ENCODE data around the gene DIS3L2. TPM values are rescaled to one million over a fixed set of nuclear protein-coding genes. Genes with fewer than 3 reads are reported as not detected.

The DIS3L2 gene
- 10 to 100 TPM; 21.6 to 30.2 TPM for total RNA-seq

- ATAC-seq (replicated peaks) = peak; percentile 96
- peak within 1 kb of the TSS; percentile 93 for H3K4me3 Mint-ChIP-seq
- H3K4me1 Mint-ChIP-seq = peaks cover 31% of the 10 kb centered on the region
- peaks cover under 1% of the 10 kb centered on the region for H3K27me3 Mint-ChIP-seq
- H3K9me3 Mint-ChIP-seq = no peaks in the 10 kb centered on the region
- peak within 1 kb of the TSS; percentile 91 for H3K27ac Mint-ChIP-seq
- H3K36me3 Mint-ChIP-seq (ENCODE audit: low read depth) = no peaks in the 10 kb centered on the region
Measured at GRCh38 chr2:231961349-231962166, at the start of gene DIS3L2. DIS3L2 (plus strand) TSS chr2:231961713; CDS start chr2:232014928, 53,215 bp downstream.

GRCh38 chr2:231914077-231914690 is 47.3 kb upstream of the DIS3L2 start:
- H3K4me3 Mint-ChIP-seq = no peak overlapping the region
- no peaks in the 10 kb centered on the region for H3K36me3 Mint-ChIP-seq (ENCODE audit: low read depth)
- H3K27ac Mint-ChIP-seq = no peak overlapping the region
- ATAC-seq (replicated peaks) = no peak
- no peaks in the 10 kb centered on the region for H3K27me3 Mint-ChIP-seq
- no peaks in the 10 kb centered on the region for H3K4me1 Mint-ChIP-seq
- no peaks in the 10 kb centered on the region for H3K9me3 Mint-ChIP-seq

GRCh38 chr2:231917280-231918066 is 44.0 kb upstream of the DIS3L2 start:
- H3K36me3 Mint-ChIP-seq (ENCODE audit: low read depth) = no peaks in the 10 kb centered on the region
- peaks cover 5% of the 10 kb centered on the region for H3K27me3 Mint-ChIP-seq
- H3K27ac Mint-ChIP-seq = no peak overlapping the region
- no peaks in the 10 kb centered on the region for H3K4me1 Mint-ChIP-seq
- H3K4me3 Mint-ChIP-seq = no peak overlapping the region
- peak; percentile 34 for ATAC-seq (replicated peaks)
- no peaks in the 10 kb centered on the region for H3K9me3 Mint-ChIP-seq

GRCh38 chr2:231918501-231919330 is 42.8 kb upstream of the DIS3L2 start:
- Mint-ChIP-seq H3K36me3 (ENCODE audit: low read depth) (no peaks in the 10 kb centered on the region), H3K27ac (no peak overlapping the region), H3K4me3 (no peak overlapping the region), H3K9me3 (no peaks in the 10 kb centered on the region), H3K4me1 (no peaks in the 10 kb centered on the region), H3K27me3 (peaks cover 10% of the 10 kb centered on the region)
- no peak for ATAC-seq (replicated peaks)

- no peaks in the 10 kb centered on the region for H3K9me3 Mint-ChIP-seq
- H3K27ac Mint-ChIP-seq = no peak overlapping the region
- peaks cover 17% of the 10 kb centered on the region for H3K27me3 Mint-ChIP-seq
- peaks cover 4% of the 10 kb centered on the region for H3K4me1 Mint-ChIP-seq
- H3K36me3 Mint-ChIP-seq (ENCODE audit: low read depth) = no peaks in the 10 kb centered on the region
- no peak for ATAC-seq (replicated peaks)
- H3K4me3 Mint-ChIP-seq = no peak overlapping the region
Measured at GRCh38 chr2:231919341-231920035, 42.0 kb upstream of the DIS3L2 start.

- ATAC-seq (replicated peaks) = no peak
- H3K9me3 Mint-ChIP-seq = no peaks in the 10 kb centered on the region
- no peaks in the 10 kb centered on the region for H3K36me3 Mint-ChIP-seq (ENCODE audit: low read depth)
- peaks cover 7% of the 10 kb centered on the region for H3K4me1 Mint-ChIP-seq
- no peak overlapping the region for H3K4me3 Mint-ChIP-seq
- no peak overlapping the region for H3K27ac Mint-ChIP-seq
- peaks cover 22% of the 10 kb centered on the region for H3K27me3 Mint-ChIP-seq
Measured at GRCh38 chr2:231920366-231920765, 41.1 kb upstream of the DIS3L2 start.

GRCh38 chr2:231920795-231921194 is 40.7 kb upstream of the DIS3L2 start:
- Mint-ChIP-seq H3K36me3 (ENCODE audit: low read depth) (no peaks in the 10 kb centered on the region), H3K27me3 (peaks cover 22% of the 10 kb centered on the region), H3K4me3 (no peak overlapping the region), H3K27ac (no peak overlapping the region), H3K4me1 (peaks cover 7% of the 10 kb centered on the region), H3K9me3 (no peaks in the 10 kb centered on the region)
- ATAC-seq (replicated peaks) = no peak

- peaks cover 7% of the 10 kb centered on the region for H3K4me1 Mint-ChIP-seq
- H3K36me3 Mint-ChIP-seq (ENCODE audit: low read depth) = no peaks in the 10 kb centered on the region
- no peak overlapping the region for H3K4me3 Mint-ChIP-seq
- H3K27me3 Mint-ChIP-seq = peaks cover 33% of the 10 kb centered on the region
- ATAC-seq (replicated peaks) = no peak
- H3K9me3 Mint-ChIP-seq = no peaks in the 10 kb centered on the region
- no peak overlapping the region for H3K27ac Mint-ChIP-seq
Measured at GRCh38 chr2:231922311-231923009, 39.1 kb upstream of the DIS3L2 start.

- no peak for ATAC-seq (replicated peaks)
- H3K9me3 Mint-ChIP-seq = no peaks in the 10 kb centered on the region
- H3K4me3 Mint-ChIP-seq = no peak overlapping the region
- peaks cover 7% of the 10 kb centered on the region for H3K4me1 Mint-ChIP-seq
- peaks cover 38% of the 10 kb centered on the region for H3K27me3 Mint-ChIP-seq
- H3K27ac Mint-ChIP-seq = no peak overlapping the region
- no peaks in the 10 kb centered on the region for H3K36me3 Mint-ChIP-seq (ENCODE audit: low read depth)
Measured at GRCh38 chr2:231923010-231923344, 38.5 kb upstream of the DIS3L2 start.

- H3K36me3 Mint-ChIP-seq (ENCODE audit: low read depth) = no peaks in the 10 kb centered on the region
- no peak overlapping the region for H3K27ac Mint-ChIP-seq
- H3K27me3 Mint-ChIP-seq = peaks cover 49% of the 10 kb centered on the region
- no peaks in the 10 kb centered on the region for H3K9me3 Mint-ChIP-seq
- H3K4me3 Mint-ChIP-seq = peak overlapping the region; percentile 37
- no peak for ATAC-seq (replicated peaks)
- H3K4me1 Mint-ChIP-seq = peaks cover 7% of the 10 kb centered on the region
Measured at GRCh38 chr2:231923951-231924888, 37.3 kb upstream of the DIS3L2 start.

- H3K27me3 Mint-ChIP-seq = peaks cover 53% of the 10 kb centered on the region
- ATAC-seq (replicated peaks) = peak; percentile 3
- H3K4me1 Mint-ChIP-seq = peaks cover 7% of the 10 kb centered on the region
- no peaks in the 10 kb centered on the region for H3K36me3 Mint-ChIP-seq (ENCODE audit: low read depth)
- no peaks in the 10 kb centered on the region for H3K9me3 Mint-ChIP-seq
- peak overlapping the region; percentile 37 for H3K4me3 Mint-ChIP-seq
- no peak overlapping the region for H3K27ac Mint-ChIP-seq
Measured at GRCh38 chr2:231924889-231925275, 36.6 kb upstream of the DIS3L2 start.

- H3K9me3 Mint-ChIP-seq = no peaks in the 10 kb centered on the region
- peaks cover 7% of the 10 kb centered on the region for H3K4me1 Mint-ChIP-seq
- H3K36me3 Mint-ChIP-seq (ENCODE audit: low read depth) = no peaks in the 10 kb centered on the region
Measured at GRCh38 chr2:231925303-231926179, 36.0 kb upstream of the DIS3L2 start.

More at GRCh38 chr2:231925303-231926179, 36.0 kb upstream of the DIS3L2 start:
- Mint-ChIP-seq H3K4me3 (no peak overlapping the region), H3K27ac (no peak overlapping the region), H3K27me3 (peaks cover 53% of the 10 kb centered on the region)
- peak; percentile 82 for ATAC-seq (replicated peaks)
